Activated naive CD8-positive, alpha-beta T cell treated with anti-CD3 and anti-CD28 coated beads for 36 hours (primary cell): ENCODE measurements around the gene ARHGAP30. TPM values are rescaled to one million over a fixed set of nuclear protein-coding genes. Genes with fewer than 3 reads are reported as not detected.
A peak's percentile ranks its signal among the peaks of the same experiment; 100 is the strongest.

Source experiments
- DNase-seq: peaks from one replicate; pipeline ENCODE4 v3.0.0; 2021
- H3K27ac Mint-ChIP-seq: one replicate; pipeline ENCODE4 v1.8.0; 2022; ENCODE audit warnings: mild to moderate bottlenecking, moderate library complexity, mixed read lengths
- H3K27me3 Mint-ChIP-seq: one replicate; pipeline ENCODE4 v1.8.0; 2022; ENCODE audit warnings: mild to moderate bottlenecking, mixed read lengths
- H3K36me3 Mint-ChIP-seq: one replicate; pipeline ENCODE4 v1.8.0; 2021; ENCODE audit warnings: mild to moderate bottlenecking, mixed read lengths
- H3K4me1 Mint-ChIP-seq: one replicate; pipeline ENCODE4 v1.8.0; 2021; ENCODE audit warnings: mixed read lengths
- H3K4me3 Mint-ChIP-seq: one replicate; pipeline ENCODE4 v1.8.0; 2022; ENCODE audit warnings: mild to moderate bottlenecking, moderate library complexity, mixed read lengths
- H3K9me3 Mint-ChIP-seq: one replicate; pipeline ENCODE4 v1.8.0; 2022; ENCODE audit warnings: mixed read lengths
- total RNA-seq, 2 experiments: library from RNA; stranded (reverse); gene quantifications; one replicate each; pipeline ENCODE4 v1.2.3, GENCODE V29; 2021

ARHGAP30 gene
- total RNA-seq, 2 experiments from 2014 or later: 146 to 157 TPM

DNA sequence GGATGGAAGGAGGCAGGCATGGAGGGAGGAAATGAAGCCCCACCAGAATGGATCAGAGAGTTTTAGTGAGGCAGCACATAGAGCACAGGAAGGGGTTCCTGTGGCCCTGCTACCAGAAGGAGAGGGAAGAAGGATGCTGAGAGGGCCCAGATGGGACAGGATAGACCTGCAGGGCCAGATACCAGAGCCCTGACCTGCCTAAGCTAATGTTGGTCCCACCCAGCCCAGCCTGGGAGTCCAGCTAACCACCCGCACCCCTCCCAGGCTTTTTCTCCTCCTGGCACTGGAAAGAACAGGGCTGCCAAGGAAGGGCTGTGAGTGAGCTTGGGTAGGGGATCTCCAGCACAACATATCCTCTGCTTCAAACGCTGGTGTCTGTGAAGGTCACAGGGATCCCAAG lies 12.8 kb upstream of the ARHGAP30 start:
- H3K4me1 Mint-ChIP-seq: peaks cover 3% of the 10 kb centered on the region
- no peaks in the 10 kb centered on the region for H3K9me3 Mint-ChIP-seq
- no peak overlapping the region for H3K27ac Mint-ChIP-seq
- no peaks in the 10 kb centered on the region for H3K27me3 Mint-ChIP-seq
- no peaks in the 10 kb centered on the region for H3K36me3 Mint-ChIP-seq
- DNase-seq: no peak
- H3K4me3 Mint-ChIP-seq: no peak overlapping the region

DNA sequence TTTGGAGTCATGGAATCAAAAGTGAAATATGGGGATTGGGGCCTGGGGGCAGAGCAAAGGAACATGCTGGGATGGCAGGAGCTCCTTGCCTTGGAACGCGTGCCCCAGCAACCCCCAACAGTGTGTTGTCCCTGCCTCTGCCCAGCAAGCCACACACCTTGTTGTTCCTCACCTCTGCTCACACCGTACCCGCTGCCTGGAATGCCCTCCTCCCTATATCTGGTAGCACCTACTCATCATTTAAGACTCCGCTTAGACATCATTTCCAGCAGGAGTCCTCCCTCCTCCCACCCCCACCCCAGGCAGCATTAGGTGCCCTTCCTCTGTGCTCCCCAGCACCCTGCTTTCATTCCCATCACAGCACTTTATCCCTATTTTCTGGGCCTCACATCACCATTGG lies 11.8 kb upstream of the ARHGAP30 start:
- H3K27me3 Mint-ChIP-seq: no peaks in the 10 kb centered on the region
- no peaks in the 10 kb centered on the region for H3K9me3 Mint-ChIP-seq
- DNase-seq: no peak
- no peaks in the 10 kb centered on the region for H3K36me3 Mint-ChIP-seq
- no peak overlapping the region for H3K27ac Mint-ChIP-seq
- peaks cover 3% of the 10 kb centered on the region for H3K4me1 Mint-ChIP-seq
- no peak overlapping the region for H3K4me3 Mint-ChIP-seq

DNA sequence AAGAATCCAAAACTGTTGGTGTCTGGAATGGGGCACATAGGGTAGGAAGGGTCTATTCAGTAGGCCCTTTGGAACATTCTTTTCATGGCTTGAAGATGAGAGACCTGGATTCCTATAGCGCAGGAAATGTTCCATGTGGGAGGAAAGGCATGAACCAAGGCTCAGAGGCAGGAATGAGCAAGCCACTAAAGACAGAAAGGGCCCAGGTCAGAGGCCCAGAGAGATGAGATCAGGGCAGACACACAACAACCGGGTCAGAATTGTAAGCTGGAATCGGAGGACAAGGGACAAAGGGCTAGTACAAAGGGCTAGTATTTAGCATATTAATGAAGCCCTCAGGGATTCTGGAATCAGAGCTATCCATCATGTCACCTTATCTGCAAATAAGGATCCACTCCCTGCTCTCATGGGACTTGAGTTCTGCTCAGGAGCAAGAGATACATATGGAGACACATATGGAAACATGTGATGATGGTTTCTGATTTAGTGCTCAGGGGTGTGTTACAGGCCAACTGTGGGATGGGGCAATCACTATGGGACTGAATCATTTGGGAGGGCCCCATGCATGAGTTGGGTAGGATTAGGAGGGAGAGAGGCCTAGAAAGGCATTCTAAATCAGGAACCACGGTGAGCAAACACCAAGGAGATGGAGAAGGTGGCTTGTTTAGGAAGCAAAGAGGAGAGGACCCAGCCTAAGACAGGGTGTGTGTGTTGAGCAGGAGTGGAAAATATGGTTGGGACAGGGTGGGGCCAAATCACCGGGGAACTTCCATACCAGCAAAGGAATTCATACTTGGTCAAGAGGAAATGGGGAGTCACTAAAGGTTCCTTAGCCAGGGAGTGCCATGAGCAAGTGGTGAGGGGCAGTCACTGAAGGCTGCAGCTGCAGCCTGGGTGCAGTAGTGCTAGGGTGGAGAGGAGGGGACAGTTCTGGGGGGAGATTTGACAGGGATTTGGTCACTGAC lies 11.0 kb upstream of the ARHGAP30 start:
- H3K4me1 Mint-ChIP-seq: peaks cover 4% of the 10 kb centered on the region
- H3K27me3 Mint-ChIP-seq: no peaks in the 10 kb centered on the region
- H3K9me3 Mint-ChIP-seq: no peaks in the 10 kb centered on the region
- DNase-seq: no peak
- no peak overlapping the region for H3K4me3 Mint-ChIP-seq
- no peak overlapping the region for H3K27ac Mint-ChIP-seq
- H3K36me3 Mint-ChIP-seq: no peaks in the 10 kb centered on the region

DNA sequence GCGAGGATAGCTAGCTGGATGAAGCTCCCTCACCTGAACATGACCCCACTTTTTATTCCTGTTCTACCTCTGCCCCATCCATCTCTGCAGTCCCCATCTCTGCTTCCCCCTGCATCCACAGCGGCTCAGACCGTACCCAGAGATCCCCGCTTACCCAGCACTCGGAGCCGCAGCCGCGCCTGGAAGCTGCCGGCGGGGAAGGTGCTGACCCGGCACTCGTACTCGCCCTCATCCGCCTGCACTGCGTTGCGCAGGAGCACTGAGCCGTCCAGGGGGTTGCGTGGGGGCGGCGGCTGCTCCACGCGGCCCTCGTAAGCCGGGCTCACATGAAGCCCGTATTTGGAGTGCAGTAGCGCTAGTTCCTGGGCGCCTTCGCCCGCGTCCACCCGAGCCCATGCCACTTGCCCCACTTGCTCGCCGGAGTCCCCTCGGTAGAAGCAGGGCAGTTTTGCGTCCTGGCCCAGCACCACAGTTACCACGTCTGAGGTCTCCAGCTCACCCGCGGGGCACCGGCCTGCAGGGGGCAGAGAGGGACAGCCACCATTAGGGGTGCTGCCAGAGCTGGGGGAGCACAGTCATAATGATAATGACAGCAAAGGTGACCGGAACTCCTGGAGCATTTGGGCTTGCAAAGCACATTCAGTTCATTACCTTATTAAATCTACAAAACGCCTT lies 9.9 kb upstream of the ARHGAP30 start:
- Mint-ChIP-seq H3K36me3 (no peaks in the 10 kb centered on the region), H3K4me3 (no peak overlapping the region), H3K9me3 (no peaks in the 10 kb centered on the region), H3K27me3 (no peaks in the 10 kb centered on the region), H3K27ac (no peak overlapping the region), H3K4me1 (peaks cover 4% of the 10 kb centered on the region)
- DNase-seq: no peak

DNA sequence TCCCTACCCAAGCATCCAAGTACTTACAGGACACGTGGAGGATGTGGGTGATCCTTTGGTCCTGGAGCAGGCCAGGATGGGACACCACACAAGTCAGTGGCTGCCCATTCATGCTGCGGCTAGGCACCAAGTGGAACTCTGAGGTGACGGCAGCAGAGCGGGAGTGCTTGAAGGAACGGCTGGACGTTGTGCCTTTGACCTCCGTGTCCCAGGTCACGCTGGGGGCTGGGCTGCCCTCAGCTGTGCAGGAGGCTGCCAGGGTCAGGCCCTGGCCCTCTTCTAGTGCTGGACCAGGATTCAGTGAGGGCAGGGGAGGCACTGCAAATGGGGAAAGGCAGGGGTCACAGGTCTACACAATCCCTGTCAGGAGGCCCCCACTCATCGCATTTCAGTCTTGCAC lies 7.7 kb upstream of the ARHGAP30 start:
- Mint-ChIP-seq H3K36me3 (no peaks in the 10 kb centered on the region), H3K27ac (no peak overlapping the region), H3K4me3 (no peak overlapping the region)

DNA sequence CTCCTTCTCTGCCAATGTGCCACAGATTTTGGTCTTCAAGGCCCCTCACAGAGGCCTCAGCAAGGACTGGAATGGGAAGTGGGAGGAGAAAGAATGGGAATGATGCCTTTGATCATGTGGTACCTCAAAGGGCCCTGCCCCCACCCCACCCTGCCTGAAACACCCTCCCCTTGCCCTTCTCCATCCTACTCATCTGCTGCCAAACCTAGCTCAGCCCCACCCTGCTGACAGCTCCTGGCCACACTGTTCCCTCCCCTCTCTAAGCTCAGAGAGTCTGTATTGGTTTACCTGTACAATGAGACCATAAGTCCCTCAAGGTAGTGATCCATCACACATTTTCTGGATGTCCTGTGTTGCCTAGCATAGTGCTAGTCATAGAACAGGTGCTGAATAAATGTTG lies 6.7 kb upstream of the ARHGAP30 start:
- no peak overlapping the region for H3K27ac Mint-ChIP-seq
- H3K4me1 Mint-ChIP-seq: peaks cover 15% of the 10 kb centered on the region
- no peaks in the 10 kb centered on the region for H3K9me3 Mint-ChIP-seq
- DNase-seq: no peak
- H3K27me3 Mint-ChIP-seq: no peaks in the 10 kb centered on the region
- no peak overlapping the region for H3K4me3 Mint-ChIP-seq
- H3K36me3 Mint-ChIP-seq: no peaks in the 10 kb centered on the region

More for the DNA sequence above, 7.7 kb upstream of the ARHGAP30 start:
- Mint-ChIP-seq H3K4me1 (peaks cover 7% of the 10 kb centered on the region), H3K9me3 (no peaks in the 10 kb centered on the region), H3K27me3 (no peaks in the 10 kb centered on the region)
- DNase-seq: no peak

DNA sequence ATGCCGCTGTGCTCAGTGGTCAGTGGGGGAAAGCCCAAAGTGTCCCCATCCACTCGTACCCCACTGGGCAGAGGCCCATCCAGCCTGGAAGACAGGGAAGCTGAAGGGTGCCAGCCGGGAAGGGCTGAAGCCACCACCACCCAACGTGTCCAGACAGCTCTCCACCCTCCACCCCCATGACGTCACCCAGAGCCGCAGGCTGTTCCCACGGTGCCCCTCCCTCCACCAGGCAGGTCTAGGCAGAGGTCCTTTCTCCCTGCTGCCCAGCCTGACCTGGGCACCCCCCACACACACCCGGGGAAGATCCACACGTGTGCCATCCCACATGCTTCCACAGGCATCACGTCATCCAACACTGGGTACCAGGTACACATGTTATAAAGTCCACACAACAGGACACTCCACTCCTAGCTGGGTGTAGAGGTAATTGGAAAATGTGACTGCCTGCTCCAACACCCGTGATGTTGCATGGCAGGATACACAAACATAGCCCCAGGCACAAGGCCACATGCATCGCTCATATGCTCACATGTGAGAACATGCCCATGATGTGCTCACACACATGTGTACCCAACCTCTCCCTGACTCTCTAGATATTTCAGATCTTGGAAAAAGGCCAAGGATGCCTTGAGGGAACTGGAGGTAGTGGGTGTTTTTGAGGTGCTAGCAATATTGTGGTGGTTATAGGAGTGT lies 5.1 kb upstream of the ARHGAP30 start:
- DNase-seq: no peak
- no peaks in the 10 kb centered on the region for H3K36me3 Mint-ChIP-seq
- H3K9me3 Mint-ChIP-seq: peaks cover 2% of the 10 kb centered on the region
- H3K4me3 Mint-ChIP-seq: no peak overlapping the region
- H3K4me1 Mint-ChIP-seq: peaks cover 27% of the 10 kb centered on the region
- H3K27me3 Mint-ChIP-seq: no peaks in the 10 kb centered on the region
- H3K27ac Mint-ChIP-seq: no peak overlapping the region

DNA sequence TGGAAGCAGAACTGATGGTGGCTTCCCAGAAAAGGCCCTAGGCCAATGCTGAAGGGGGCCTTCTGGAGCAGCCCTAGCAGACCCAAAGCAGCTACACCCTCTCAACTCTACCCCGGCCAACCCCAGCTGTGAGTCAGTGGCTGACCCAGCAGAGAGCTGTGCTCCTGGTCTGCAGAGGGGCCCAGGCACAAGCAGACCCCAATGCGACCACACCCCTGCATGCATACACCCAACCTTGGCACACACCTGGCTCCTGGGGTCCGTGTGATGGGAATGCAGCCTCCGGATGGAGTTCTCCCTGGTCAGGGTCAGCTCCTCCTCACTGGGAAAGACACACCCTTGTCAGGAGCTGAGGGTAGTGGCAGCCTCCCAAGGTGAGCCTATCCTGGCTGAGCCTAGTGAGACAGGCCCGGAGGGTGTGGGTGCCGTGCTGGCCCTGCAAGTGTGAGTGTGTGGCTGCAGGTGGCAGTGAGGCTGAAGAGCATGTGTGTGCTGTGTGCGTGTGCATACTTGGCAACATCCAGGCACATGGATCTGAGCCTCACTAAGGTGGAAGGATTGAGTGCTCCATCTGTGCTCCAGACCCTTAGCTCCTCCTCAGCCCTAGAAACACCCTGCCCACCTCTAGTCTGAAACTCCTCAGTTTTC lies 3.9 kb upstream of the ARHGAP30 start:
- no peak overlapping the region for H3K4me3 Mint-ChIP-seq
- no peaks in the 10 kb centered on the region for H3K27me3 Mint-ChIP-seq
- DNase-seq: no peak
- H3K9me3 Mint-ChIP-seq: peaks cover 2% of the 10 kb centered on the region
- H3K36me3 Mint-ChIP-seq: peaks cover 9% of the 10 kb centered on the region
- H3K27ac Mint-ChIP-seq: no peak overlapping the region
- H3K4me1 Mint-ChIP-seq: peaks cover 28% of the 10 kb centered on the region

DNA sequence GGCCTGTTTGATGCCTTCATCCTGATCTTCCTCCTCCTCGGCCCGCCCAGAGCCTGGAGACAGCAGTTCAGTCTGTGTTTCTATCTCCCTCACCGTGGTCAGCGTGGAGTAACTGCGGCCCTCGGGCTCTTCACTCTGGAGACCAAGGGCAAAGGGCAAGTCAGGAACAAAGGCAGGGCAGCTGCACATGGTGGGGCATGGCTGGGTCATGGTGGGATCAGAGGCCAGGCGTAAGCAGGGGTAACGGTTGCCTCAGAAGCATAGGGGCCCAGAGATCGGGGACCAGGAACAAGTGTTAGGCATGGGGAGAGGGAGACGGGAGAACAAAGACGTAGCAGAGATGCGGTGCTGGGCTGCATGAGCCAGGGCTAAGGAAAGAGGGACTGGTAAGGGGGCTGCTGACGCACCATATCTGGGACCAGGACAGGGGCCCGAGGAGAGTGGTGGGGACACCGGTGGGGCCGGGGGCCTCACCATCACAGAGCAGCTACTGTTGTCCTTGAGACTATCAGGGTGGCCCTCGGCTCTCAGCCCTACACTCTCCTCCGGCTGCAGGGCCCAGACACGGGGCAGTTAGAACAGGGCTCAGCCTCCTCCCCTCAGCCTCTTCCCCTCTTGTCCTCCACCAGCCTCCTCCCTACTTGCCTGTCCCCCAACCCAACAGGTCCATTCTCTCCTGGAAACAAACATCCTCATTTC lies 3.2 kb upstream of the ARHGAP30 start:
- H3K36me3 Mint-ChIP-seq: peaks cover 15% of the 10 kb centered on the region
- H3K4me3 Mint-ChIP-seq: no peak overlapping the region
- no peak overlapping the region for H3K27ac Mint-ChIP-seq
- no peak for DNase-seq
- H3K27me3 Mint-ChIP-seq: no peaks in the 10 kb centered on the region
- H3K9me3 Mint-ChIP-seq: peaks cover 2% of the 10 kb centered on the region
- peaks cover 32% of the 10 kb centered on the region for H3K4me1 Mint-ChIP-seq

DNA sequence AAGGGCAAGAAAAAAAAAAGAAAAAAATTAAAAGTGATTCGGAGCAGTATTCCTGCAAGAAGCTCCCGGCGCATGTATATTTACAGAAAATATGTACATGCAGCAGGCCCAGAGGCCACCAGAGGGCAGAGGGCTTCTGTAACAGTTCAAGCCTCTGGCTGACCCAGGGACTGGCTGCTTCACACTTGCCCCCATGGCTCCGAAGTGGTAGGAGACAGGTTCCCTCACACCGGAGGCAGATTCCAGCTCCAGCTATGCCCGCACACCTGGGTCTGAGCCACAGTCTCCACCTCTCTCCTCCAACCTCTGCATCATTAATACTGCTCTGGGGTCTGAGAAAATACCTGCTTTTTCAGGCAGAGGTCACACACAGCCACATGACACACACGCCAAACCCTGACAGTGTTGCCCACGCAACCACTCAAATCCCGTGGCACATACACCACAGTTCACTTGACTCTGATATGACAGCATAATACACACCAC lies 2.2 kb upstream of the ARHGAP30 start:
- Mint-ChIP-seq H3K9me3 (peaks cover 2% of the 10 kb centered on the region), H3K4me3 (no peak overlapping the region), H3K27me3 (no peaks in the 10 kb centered on the region), H3K36me3 (peaks cover 23% of the 10 kb centered on the region), H3K27ac (peak overlapping the region; percentile 11), H3K4me1 (peaks cover 40% of the 10 kb centered on the region)
- peak; percentile 54 for DNase-seq

DNA sequence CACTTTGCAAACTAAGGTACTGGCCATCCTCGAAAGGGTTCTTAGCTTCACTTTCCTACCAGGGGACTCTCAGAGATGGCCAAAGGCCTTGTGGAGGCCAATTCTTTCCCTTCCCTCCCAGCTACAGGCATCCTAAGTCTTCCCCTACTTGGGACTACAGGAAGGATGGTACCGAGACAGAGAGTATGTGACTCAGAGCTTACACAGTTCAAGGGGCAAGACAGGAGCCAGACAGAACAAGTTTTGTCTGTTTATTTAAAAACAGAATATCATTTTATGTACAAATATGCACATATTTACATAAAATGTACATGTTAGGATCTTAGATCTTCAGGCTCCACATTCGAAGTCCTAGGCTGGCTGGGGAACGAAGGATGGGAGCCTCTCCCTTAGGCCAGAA lies 1.1 kb upstream of the ARHGAP30 start:
- peak overlapping the region; percentile 96 for H3K27ac Mint-ChIP-seq
- H3K36me3 Mint-ChIP-seq: peaks cover 30% of the 10 kb centered on the region
- no peak overlapping the region for H3K4me3 Mint-ChIP-seq
- DNase-seq: no peak
- H3K4me1 Mint-ChIP-seq: peaks cover 46% of the 10 kb centered on the region
- H3K9me3 Mint-ChIP-seq: peaks cover 3% of the 10 kb centered on the region
- no peaks in the 10 kb centered on the region for H3K27me3 Mint-ChIP-seq

DNA sequence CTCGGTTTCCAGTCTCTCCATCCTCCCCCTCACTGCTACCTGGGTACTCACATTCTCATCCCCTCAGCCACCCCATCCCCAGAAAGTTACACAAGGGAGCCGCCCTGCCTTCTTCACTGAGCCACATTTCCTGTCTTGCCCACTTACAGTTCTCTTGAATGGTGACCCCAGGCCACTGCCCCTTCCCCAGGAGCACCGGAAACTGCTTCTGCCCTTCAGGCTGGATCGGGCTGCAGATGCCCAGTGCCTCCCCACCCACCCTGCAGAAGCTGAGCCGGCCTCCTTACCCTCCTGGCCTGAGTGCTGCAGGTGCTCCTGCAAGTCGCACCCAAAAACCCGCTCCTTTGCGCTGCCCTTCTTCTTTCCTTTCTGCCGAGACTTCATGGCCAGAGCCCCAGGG lies 450 bp downstream of the ARHGAP30 start:
- peaks cover 35% of the 10 kb centered on the region for H3K36me3 Mint-ChIP-seq
- H3K27ac Mint-ChIP-seq: peak overlapping the region; percentile 96
- no peak for DNase-seq
- no peaks in the 10 kb centered on the region for H3K27me3 Mint-ChIP-seq
- peak overlapping the region; percentile 95 for H3K4me3 Mint-ChIP-seq
- peaks cover 58% of the 10 kb centered on the region for H3K4me1 Mint-ChIP-seq
- H3K9me3 Mint-ChIP-seq: peaks cover 3% of the 10 kb centered on the region

DNA sequence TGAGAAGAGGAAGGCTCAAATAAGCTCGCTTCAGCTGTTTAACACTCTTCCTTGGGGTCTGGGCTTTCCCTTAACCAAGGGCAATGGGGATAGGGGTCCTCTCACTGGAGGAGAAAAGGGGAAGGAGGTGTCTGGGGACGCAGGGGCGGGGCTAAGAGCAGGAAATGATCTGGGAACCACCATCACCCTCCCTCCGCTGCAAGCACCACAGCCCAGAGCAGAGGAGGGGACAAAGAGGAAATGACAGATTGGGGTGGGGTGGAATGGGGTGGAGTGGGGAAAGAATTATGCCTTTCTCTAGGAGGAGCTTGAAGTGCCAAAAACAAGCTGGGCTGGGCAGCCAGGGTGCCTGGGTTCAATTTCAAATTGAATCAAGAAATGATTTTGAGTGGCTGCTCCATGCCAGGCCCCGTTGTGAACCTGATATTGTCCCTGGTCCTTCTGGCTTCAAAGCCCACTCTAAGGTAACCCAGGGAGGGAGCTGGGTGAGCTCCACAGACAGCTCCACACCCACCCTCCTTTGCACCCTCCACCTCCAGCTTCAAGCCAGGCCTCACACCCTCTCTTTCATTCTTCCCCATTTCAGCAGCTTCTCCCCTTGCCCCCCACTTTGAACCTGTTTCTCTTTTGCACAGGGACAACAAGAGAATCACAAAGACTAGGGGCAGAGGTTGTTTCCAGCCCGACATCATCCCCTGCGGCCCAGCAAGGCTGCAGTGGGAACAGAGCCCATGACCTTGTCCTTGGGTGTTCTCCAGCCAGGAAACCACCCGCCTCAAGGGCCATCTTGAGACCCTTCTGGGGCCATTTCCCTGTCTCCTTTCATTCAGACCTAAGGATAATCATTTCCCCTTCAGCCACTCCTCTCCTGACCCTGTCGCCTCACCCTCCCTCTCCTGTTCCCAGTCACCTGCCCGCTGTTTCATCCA lies 1.1 kb downstream of the ARHGAP30 start:
- H3K4me3 Mint-ChIP-seq: peak overlapping the region; percentile 95
- peak overlapping the region; percentile 96 for H3K27ac Mint-ChIP-seq
- DNase-seq: peak; percentile 87
- peaks cover 64% of the 10 kb centered on the region for H3K4me1 Mint-ChIP-seq
- no peaks in the 10 kb centered on the region for H3K27me3 Mint-ChIP-seq
- H3K9me3 Mint-ChIP-seq: peaks cover 3% of the 10 kb centered on the region
- peaks cover 41% of the 10 kb centered on the region for H3K36me3 Mint-ChIP-seq
